ENCODE results near the gene HABP2. TPM values are rescaled to one million over a fixed set of nuclear protein-coding genes. Genes with fewer than 3 reads are reported as not detected.

Gene HABP2
- polyA plus RNA-seq, 3 donors, result not detected

- Mint-ChIP-seq H3K36me3 (no peaks in the 10 kb centered on the region), H3K9me3 (peaks cover 0 to 2% (median 0%) of the 10 kb centered on the region in 7 donors), H3K4me1 (peaks cover 6% of the 10 kb centered on the region), H3K27ac (no peak overlapping the region), H3K27me3 (ENCODE audit: low read depth in 3 of 3) (peaks cover 2 to 7% (median 4%) of the 10 kb centered on the region in 3 donors), H3K4me3 (no peak overlapping the region)
- no peak overlapping the region for H3K9ac ChIP-seq (ENCODE audit: insufficient read depth, low read length, poor library complexity, severe bottlenecking)
- no peak for DNase-seq
- no peak overlapping the region for H3K4me3 ChIP-seq (replicated peaks in 1 of 3; ENCODE audit: low read depth in 2 of 3, low read length in 3 of 3)
- H3K79me2 ChIP-seq (ENCODE audit: insufficient read depth, low read length), result no peaks in the 10 kb centered on the region
- H3K27me3 ChIP-seq (ENCODE audit: control insufficient read depth in 2 of 2, insufficient read depth in 2 of 2, low read length in 2 of 2), result no peaks in the 10 kb centered on the region
- TF ChIP-seq CTCF (IDR thresholded peaks at IDR 0.05), result no peak
- WGBS (ENCODE audit: insufficient coverage), result no CpG with 5 or more reads among the region's 1 CpG
- no peaks in the 10 kb centered on the region for H3K36me3 ChIP-seq (replicated peaks in 1 of 2; ENCODE audit: control insufficient read depth in 1 of 2, insufficient read depth in 2 of 2, low read length in 2 of 2)
- H3K9me3 ChIP-seq (replicated peaks in 1 of 2; ENCODE audit: control insufficient read depth in 1 of 2, insufficient read depth in 1 of 2, low read length in 2 of 2), result no peaks in the 10 kb centered on the region
- no peak overlapping the region for H2AFZ ChIP-seq (ENCODE audit: insufficient read depth, low read depth, low read length, poor library complexity, severe bottlenecking)
- no peak overlapping the region for H3K27ac ChIP-seq (ENCODE audit: low read depth in 1 of 2, low read length in 2 of 2)
- H4K20me1 ChIP-seq (ENCODE audit: insufficient read depth, low read length), result no peaks in the 10 kb centered on the region
- intact Hi-C loops (cut with micrococcal nuclease), result no loop called here
- H3K4me2 ChIP-seq (replicated peaks; ENCODE audit: extremely low read depth, low read length, poor library complexity, severe bottlenecking), result no peak overlapping the region
- H3K4me1 ChIP-seq (ENCODE audit: control insufficient read depth in 1 of 2, insufficient read depth in 2 of 2, low read length in 2 of 2), result no peaks in the 10 kb centered on the region
These were observed 29.2 kb upstream of the HABP2 start for GRCh38 chr10:113523628-113524027.

- H3K4me1 Mint-ChIP-seq, result peaks cover 6% of the 10 kb centered on the region
- no peaks in the 10 kb centered on the region for H3K79me2 ChIP-seq (ENCODE audit: insufficient read depth, low read length)
- no peaks in the 10 kb centered on the region for H3K9me3 ChIP-seq (replicated peaks in 1 of 2; ENCODE audit: control insufficient read depth in 1 of 2, insufficient read depth in 1 of 2, low read length in 2 of 2)
- no peak overlapping the region for H3K4me3 Mint-ChIP-seq
- intact Hi-C loops (cut with micrococcal nuclease), result no loop called here
- no CpG with 5 or more reads among the region's 3 CpGs for WGBS (ENCODE audit: insufficient coverage)
- no peaks in the 10 kb centered on the region for H3K36me3 ChIP-seq (replicated peaks in 1 of 2; ENCODE audit: control insufficient read depth in 1 of 2, insufficient read depth in 2 of 2, low read length in 2 of 2)
- DNase-seq, result no peak
- no peaks in the 10 kb centered on the region for H4K20me1 ChIP-seq (ENCODE audit: insufficient read depth, low read length)
- H3K4me1 ChIP-seq (ENCODE audit: control insufficient read depth in 1 of 2, insufficient read depth in 2 of 2, low read length in 2 of 2), result no peaks in the 10 kb centered on the region
- no peak overlapping the region for H3K9ac ChIP-seq (ENCODE audit: insufficient read depth, low read length, poor library complexity, severe bottlenecking)
- no peak overlapping the region for H3K4me2 ChIP-seq (replicated peaks; ENCODE audit: extremely low read depth, low read length, poor library complexity, severe bottlenecking)
- peaks cover 2 to 7% (median 4%) of the 10 kb centered on the region in 3 donors for H3K27me3 Mint-ChIP-seq (ENCODE audit: low read depth in 3 of 3)
- no peaks in the 10 kb centered on the region for H3K27me3 ChIP-seq (ENCODE audit: control insufficient read depth in 2 of 2, insufficient read depth in 2 of 2, low read length in 2 of 2)
- H3K27ac ChIP-seq (ENCODE audit: low read depth in 1 of 2, low read length in 2 of 2), result no peak overlapping the region
- no peak overlapping the region for H3K4me3 ChIP-seq (replicated peaks in 1 of 3; ENCODE audit: low read depth in 2 of 3, low read length in 3 of 3)
- no peak for TF ChIP-seq CTCF (IDR thresholded peaks at IDR 0.05)
- no peaks in the 10 kb centered on the region for H3K36me3 Mint-ChIP-seq
- H2AFZ ChIP-seq (ENCODE audit: insufficient read depth, low read depth, low read length, poor library complexity, severe bottlenecking), result no peak overlapping the region
- no peak overlapping the region for H3K27ac Mint-ChIP-seq
- peaks cover 0 to 2% (median 0%) of the 10 kb centered on the region in 7 donors for H3K9me3 Mint-ChIP-seq
These were observed 28.7 kb upstream of the HABP2 start for GRCh38 chr10:113524120-113524519.

All from CD14-positive monocyte (primary cell).